Measurements from ENCODE around the gene SLC7A4.

SLC7A4 gene

DNA sequence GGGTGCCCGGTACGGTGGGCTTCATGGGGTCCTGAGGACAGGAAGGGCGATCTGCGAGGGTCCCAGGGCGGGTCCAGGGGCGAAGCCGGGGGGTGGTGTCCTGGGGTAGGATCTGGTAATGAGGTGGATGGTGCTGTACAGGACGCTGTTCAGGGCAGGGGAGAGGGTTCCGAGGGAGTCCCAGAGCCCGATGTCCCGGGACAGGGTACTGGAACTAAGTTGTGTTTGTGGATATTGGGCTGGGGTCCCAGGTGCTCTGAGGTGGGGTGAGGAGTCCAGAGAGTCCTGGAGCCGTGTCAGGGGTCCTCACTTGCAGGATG, 49.8 kb downstream of the SLC7A4 start:
- DNase-seq (ENCODE audit: low read depth): no peak
- H3K4me3 ChIP-seq (ENCODE audit: low read depth, low read length): peak overlapping the region; percentile 90
- TF ChIP-seq, protein P1, sequence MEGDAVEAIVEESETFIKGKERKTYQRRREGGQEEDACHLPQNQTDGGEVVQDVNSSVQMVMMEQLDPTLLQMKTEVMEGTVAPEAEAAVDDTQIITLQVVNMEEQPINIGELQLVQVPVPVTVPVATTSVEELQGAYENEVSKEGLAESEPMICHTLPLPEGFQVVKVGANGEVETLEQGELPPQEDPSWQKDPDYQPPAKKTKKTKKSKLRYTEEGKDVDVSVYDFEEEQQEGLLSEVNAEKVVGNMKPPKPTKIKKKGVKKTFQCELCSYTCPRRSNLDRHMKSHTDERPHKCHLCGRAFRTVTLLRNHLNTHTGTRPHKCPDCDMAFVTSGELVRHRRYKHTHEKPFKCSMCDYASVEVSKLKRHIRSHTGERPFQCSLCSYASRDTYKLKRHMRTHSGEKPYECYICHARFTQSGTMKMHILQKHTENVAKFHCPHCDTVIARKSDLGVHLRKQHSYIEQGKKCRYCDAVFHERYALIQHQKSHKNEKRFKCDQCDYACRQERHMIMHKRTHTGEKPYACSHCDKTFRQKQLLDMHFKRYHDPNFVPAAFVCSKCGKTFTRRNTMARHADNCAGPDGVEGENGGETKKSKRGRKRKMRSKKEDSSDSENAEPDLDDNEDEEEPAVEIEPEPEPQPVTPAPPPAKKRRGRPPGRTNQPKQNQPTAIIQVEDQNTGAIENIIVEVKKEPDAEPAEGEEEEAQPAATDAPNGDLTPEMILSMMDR (IDR thresholded peaks at IDR 0.05; ENCODE audit: low read depth, low read length, missing control alignments): no peak
- in situ Hi-C loops (cut with HindIII; ENCODE audit: low sequenced_read_pairs): loop anchor here (10.0 kb wide), 1 partner anchor 98 kb away; no protein-coding TSS in a partner anchor

DNA sequence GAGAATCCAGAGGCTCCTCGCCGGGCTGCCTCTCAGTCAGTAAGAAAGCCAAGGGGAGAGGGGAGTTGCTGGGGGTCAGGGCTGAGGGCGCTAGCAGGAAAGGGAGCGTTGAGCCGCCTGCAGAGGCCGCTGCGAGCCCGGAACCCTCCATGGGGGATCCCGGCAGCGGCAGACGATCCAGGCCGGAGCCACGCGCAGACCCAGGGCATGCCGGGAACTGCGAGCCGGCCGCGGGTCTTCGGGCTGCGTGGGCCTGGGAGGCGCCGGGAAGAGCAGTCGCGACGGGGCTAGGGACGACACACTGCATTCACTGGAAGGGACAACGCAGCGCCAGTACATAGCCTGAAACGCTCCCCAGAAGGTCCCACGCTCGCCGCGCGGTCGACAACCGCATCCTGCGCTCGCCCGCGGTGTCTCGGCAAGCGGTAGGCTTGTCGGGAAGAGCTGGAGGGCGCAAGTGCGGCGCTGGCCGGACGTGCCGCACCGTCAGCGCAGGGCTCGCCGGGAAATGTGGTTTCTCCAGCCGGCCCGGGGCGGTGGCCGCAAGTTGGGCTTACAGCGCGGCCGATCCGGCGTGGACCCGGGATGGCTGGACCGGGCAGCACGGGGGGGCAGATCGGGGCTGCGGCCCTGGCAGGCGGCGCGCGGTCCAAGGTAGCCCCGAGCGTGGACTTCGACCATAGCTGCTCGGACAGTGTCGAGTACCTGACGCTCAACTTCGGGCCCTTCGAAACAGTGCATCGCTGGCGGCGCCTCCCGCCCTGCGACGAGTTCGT, 50.4 kb downstream of the SLC7A4 start, which contains the start of gene LZTR1:
Gene LZTR1 (plus strand): TSS at position 511 of the 776 bp plus-strand sequence. CDS start 75 bp downstream, at position 586.
- TF ChIP-seq, protein P1 (IDR thresholded peaks at IDR 0.05; ENCODE audit: low read depth, low read length, missing control alignments): peak; percentile 68
- in situ Hi-C loops (cut with HindIII; ENCODE audit: low sequenced_read_pairs): loop anchor here (10.0 kb wide), 1 partner anchor 97 kb away; no protein-coding TSS in a partner anchor
- H3K4me3 ChIP-seq (ENCODE audit: low read depth, low read length): peak within 1 kb of the TSS; percentile 90
- DNase-seq (ENCODE audit: low read depth): peak; percentile 55

DNA sequence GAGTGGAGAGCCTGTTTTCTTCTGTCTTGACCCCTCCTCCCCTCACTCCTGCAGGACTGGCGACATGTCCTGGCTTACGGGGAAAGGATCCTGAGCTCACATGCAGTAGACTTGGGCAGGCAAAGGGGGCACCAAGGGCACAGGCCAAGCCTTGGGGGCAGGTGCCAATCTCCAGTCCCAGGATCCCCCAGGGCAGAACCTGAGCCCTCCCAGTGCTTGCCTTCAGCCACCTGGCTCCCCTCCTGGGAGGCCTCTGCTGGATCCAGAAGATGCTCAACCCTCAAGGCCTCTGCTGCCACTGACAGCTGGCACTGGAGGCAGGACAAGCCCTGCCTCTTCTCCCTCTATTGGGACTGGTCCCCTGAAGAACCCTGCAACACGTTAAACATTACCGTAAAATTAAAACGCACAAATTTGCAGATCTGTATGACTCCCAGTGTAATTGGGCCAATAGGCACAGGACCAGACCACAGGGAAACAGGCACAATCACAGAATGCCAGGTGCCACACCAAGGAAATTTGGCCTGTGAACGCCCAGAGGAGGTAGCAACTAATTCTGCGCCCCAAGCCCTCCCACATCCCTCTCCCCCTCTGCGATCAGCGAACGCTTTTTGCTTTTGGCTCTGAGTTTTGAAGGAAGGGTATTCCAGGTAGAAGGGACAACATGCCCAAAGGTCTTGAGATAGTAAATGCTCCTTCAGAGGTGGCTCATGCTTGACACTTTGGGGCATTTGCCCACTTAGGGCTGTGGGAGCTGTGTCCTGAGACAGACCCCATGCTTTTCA, 51.2 kb downstream of the SLC7A4 start:
- in situ Hi-C loops (cut with HindIII; ENCODE audit: low sequenced_read_pairs): loop anchor here (10.0 kb wide), 1 partner anchor 96 kb away; no protein-coding TSS in a partner anchor
- no peak for DNase-seq (ENCODE audit: low read depth)

DNA sequence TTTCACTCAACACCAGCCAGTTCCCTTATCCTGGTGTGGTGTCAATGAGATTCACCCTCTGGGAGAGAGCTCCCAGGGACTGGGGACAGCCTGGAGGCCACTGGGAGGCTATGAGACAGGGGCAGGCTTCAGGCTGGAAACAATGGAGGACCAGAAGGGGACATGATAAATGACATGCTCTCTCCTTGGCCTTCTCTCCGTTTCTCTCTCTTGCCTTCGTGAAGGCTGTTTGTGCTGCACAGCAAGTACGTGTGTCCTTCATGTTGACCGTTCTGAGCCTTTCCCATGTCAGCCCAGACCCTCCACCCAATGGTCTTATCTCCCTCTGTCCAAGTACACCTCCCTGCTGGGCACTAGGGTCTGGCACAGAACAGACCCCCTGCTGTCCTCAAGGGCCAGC, 51.8 kb downstream of the SLC7A4 start:
- TF ChIP-seq, protein P1 (IDR thresholded peaks at IDR 0.05; ENCODE audit: low read depth, low read length, missing control alignments): no peak
- in situ Hi-C loops (cut with HindIII; ENCODE audit: low sequenced_read_pairs): loop anchor here (10.0 kb wide), 1 partner anchor 96 kb away; no protein-coding TSS in a partner anchor
- DNase-seq (ENCODE audit: low read depth): no peak
- no peak overlapping the region for H3K4me3 ChIP-seq (ENCODE audit: low read depth, low read length)

More for the DNA sequence above, 51.2 kb downstream of the SLC7A4 start:
- peak overlapping the region; percentile 90 for H3K4me3 ChIP-seq (ENCODE audit: low read depth, low read length)
- TF ChIP-seq, protein P1 (IDR thresholded peaks at IDR 0.05; ENCODE audit: low read depth, low read length, missing control alignments): no peak

DNA sequence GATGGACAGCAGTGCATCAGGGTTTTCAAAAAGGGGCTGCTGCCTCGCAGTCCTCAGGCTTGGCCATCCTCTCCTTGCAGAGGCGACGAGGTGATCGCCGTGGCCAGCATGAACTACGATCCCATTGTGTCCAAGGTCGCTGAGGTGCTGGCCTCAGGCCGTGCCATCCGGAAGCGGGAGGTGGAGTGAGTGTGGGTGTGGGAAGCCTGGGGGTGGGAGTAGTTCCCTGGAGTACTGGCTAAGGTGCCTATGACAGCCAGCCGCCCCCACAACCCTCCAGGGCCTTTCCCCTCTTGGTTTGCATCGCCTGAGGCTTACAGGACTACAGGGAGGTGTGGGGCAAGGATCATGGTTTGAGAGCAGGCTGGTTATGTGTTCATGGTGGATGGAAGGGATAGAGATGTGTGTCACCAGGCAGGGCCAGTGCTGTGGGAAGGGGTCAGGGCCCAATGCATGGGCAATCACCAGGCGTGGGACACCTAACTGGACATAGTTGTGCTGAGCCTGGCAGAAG, 52.4 kb downstream of the SLC7A4 start:
- DNase-seq (ENCODE audit: low read depth): no peak
- peak overlapping the region; percentile 16 for H3K4me3 ChIP-seq (ENCODE audit: low read depth, low read length)
- TF ChIP-seq, protein P1 (IDR thresholded peaks at IDR 0.05; ENCODE audit: low read depth, low read length, missing control alignments): no peak
- in situ Hi-C loops (cut with HindIII; ENCODE audit: low sequenced_read_pairs): loop anchor here (10.0 kb wide), 1 partner anchor 95 kb away; no protein-coding TSS in a partner anchor

DNA sequence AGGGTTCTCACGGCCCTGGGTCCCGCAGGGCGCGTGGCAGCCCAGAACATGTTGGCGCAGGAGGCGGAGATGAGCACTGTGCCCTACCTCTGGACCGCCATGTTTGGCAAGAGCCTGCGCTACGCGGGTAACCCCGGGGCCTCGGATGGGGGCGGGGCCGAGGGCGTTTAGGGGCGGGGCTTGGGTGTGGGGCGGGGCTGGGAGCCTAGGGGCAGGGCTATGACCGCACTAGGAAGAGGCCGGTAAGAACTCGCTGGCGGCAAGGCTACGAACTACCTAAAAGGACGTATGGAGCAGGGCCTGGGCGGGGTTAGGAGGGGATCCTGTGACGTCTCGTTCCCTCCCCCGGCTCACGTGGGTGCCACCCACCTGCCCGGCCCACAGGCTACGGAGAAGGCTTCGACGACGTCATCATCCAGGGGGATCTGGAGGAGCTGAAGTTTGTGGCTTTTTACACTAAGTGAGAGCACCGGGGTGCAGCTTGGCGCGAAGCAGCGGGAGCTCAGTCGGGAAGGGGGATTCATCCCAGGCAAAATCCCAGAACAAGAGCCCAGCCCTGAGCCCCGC, 53.0 kb downstream of the SLC7A4 start:
- DNase-seq (ENCODE audit: low read depth): no peak
- in situ Hi-C loops (cut with HindIII; ENCODE audit: low sequenced_read_pairs): no loop called here
- H3K4me3 ChIP-seq (ENCODE audit: low read depth, low read length): peak overlapping the region; percentile 16
- TF ChIP-seq, protein P1 (IDR thresholded peaks at IDR 0.05; ENCODE audit: low read depth, low read length, missing control alignments): no peak
